GM19025 (cell line): ENCODE results near the gene RDX.
"Not testable (repeated sequence)": the region's sequence is repeated elsewhere in the genome, so short reads cannot be mapped to it uniquely, and the experiment has no call there.

Experiments used
- ATAC-seq: cut with Tn5 transposase; IDR thresholded peaks from one replicate; pipeline ENCODE4 v1.9.1; 2021; ENCODE audit warnings: mild to moderate bottlenecking, low read depth, moderate library complexity; ENCODE audit not compliant: unreplicated experiment

The RDX gene

GRCh38 chr11:110306019-110306388 is 9.6 kb upstream of the RDX start:
- not testable (repeated sequence) for ATAC-seq

DNA sequence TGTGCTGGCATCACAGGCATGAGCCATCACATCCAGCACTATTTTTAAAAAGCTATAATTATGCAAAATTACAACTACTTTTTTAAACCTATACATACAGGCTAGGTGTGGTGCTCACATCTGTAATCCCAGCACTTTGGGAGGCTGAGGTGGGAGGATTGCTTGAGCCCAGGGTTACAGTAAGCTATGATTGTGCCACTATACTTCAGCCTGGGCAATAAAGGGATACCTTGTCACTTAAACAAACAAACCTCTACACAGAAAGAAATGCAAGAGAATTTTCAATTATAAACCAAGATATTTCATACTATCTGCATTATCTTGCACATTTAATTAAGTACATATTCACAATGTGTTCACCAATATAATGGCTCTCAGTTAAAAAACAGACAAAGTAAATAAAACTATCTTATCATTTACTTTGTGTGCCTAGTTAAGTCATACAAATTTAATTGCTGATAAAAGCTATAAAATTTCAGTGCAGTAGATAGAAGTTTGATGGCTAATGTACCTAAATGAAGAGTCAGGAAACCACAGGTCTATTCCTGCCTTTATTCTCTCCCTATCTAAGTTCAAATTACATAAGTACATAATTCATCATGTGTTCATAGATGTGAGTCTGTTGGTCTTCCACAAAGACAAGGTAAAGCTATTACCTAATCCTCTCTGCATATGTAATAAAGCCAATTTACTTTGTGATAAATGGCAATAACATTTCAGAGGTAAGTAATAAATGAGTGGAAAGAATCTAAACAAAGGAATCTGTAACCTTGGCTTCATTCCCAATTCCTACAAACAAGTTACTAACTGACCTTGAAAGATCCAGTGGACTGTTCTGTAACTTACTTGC is 9.0 kb upstream of the RDX start:
- ATAC-seq, result no peak

- ATAC-seq, result no peak
Observed at GRCh38 chr11:110303414-110303826, 7.0 kb upstream of the RDX start.

- ATAC-seq, result no peak
Observed at GRCh38 chr11:110301577-110301976, 5.2 kb upstream of the RDX start.

DNA sequence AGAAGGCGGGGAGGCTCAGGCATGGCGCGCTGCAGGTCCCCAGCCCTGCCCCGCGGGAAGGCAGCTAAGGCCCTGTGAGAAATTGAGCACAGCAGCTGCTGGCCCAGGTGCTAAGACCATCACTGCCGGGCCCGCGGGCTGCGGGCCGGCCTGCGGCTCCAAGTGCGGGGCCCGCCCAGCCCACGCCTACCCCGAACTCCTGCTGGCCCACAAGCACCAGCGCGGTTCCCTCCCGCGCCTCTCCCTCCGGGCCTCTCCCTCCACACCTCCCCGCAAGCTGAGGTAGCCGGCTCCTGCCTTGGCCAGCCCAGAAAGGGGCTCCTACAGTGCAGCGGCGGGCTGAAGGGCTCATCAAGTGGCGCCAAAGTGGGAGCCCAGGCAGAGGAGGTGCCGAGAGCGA is 4.6 kb upstream of the RDX start:
- ATAC-seq, result no peak

GRCh38 chr11:110299006-110299785 is 2.8 kb upstream of the RDX start:
- ATAC-seq, result no peak

GRCh38 chr11:110298301-110298765 is 1.9 kb upstream of the RDX start:
- no peak for ATAC-seq

- no peak for ATAC-seq
Observed at GRCh38 chr11:110297726-110298300, 1.4 kb upstream of the RDX start.

DNA sequence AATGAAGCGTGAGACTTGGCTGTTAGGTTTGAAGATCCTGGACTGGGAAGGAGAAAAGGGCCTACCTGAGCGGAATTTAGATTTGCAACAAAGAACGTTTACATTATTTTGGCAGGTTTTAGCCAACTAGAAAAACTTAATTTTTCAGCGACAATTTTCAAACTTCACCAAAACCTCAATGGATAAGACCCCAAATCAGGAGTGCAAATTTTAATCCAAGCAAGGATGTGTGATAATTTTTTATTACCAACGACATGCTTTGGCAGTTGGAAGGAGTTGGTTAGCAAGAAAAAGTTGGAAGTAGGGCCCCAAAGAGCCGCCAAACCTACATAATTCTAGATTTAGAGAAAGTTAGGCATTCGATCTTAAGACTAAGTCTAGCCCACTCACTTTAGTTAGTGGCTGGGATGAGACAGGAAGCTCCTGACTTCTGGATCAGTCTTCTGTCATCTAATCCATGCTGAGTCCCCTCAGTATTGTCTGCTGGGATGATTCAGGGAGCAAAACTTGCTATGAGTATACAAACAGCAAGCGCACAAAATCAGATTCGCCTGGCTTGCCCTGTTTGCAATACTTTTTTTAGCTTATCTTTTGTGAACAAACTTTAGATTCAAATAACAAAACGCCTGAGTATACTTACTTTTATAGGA is 787 bp upstream of the RDX start:
- ATAC-seq, result no peak

GRCh38 chr11:110295531-110296225 is 736 bp downstream of the RDX start:
- peak; percentile 40 for ATAC-seq

DNA sequence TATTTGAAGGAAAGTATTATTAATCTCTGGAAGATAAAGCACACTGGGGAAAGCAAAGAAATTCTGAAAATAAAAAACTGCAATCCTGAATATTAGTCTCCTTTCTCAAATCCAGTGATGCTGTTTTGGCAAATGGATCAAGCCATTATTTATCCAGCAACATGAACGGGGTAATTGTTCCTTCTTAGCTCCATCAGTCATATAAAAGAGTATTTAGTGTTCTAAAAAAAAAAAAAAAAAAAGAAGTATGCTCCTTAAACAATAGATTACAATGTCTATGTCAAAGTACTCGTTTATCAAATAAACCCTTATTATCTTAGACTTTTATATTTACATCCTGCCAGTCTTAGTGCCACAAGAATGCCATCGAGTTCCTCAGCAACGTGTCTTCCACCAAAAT is 1.3 kb downstream of the RDX start:
- no peak for ATAC-seq

- ATAC-seq, result no peak
Observed at GRCh38 chr11:110294509-110294908, 1.9 kb downstream of the RDX start.

DNA sequence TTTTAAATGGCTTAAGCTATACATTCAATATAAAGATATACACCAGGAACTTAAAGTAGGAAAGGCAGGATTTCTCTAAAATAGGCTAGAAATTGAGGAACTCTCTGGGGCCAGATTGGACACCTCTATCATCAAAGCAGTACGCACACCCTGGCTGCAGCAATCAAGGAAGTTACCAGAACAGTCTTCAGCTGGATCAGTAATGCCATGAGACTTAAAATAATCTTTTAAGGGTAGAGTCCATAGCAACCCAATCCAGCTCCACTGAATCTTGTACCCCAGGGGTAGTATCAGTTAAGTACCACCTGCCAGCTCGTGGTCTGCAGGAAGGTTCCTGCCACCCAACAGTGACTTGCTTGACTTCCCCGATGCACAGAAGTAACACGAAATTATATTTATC is 3.0 kb downstream of the RDX start:
- ATAC-seq, result no peak

DNA sequence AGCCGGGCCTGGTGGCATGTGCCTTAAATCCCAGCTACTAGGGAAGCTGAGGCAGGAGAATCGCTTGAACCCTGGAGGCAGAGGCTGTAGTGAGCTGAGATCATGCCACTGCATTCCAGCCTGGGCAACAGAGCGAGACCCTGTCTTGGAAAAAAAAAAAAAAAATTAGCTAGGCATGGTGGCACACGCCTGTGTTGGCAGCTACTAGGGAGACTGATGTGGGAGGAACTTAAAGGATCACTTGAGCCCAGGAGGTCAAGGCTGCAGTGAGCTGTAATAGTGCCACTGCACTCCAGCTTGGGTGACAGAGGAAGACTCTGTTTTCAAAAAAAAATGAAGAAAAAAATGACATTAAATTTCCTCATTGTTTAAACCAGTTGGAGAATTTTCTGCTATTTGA is 4.3 kb downstream of the RDX start:
- ATAC-seq, result not testable (repeated sequence)

DNA sequence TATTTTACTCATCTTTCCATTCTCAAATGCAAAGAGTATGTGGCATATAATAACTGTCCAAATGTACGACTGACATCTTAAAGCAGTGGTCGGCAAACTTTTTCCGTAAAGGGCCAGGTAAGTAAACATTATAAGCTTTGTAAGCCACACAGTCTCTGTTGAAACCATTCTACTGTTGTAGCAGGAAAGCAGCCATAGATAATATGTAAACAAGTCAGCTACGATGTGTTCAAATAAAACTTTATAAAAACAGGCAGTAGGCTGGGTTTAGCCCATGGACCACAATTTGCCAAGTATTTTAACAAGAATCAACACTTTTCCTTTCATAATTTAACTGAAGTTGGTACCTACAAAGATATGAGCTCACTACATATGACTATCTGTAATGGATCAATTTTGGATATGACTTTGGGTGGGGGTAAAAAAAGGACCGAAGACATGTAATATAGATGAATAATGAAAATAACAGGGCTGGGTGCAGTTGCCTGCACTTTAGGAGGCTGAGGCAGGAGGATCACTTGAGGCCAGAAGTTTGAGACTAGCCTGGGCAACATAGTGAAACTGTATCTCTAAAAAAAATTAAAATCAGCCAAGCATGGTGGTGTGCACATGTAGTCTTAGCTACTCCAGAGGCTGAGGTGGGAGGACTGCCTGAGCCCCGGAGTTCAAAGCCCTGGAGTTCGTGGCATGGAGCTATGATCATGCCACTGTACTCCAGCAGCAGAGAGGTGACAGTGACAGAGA is 5.7 kb downstream of the RDX start:
- ATAC-seq, result no peak

DNA sequence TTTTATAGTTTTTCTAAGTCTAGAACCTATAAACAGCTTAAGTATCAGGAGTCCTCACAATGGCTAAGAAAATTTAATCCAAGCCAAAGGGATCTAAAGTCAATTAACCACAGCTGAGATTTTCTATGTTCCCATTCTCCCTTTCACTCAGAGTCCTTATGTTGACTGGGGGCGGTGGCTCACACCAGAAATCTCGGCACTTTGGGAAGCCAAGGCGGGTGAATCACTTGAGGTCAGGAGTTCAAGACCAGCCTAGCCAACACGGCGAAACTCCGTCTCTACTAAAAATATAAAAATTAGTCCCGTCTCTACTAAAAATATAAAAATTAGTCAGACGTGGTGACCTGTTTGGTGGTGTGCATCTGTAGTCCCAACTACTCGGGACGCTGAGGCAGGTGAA is 6.9 kb downstream of the RDX start:
- no peak for ATAC-seq

GRCh38 chr11:110287537-110287936 is 8.9 kb downstream of the RDX start:
- ATAC-seq, result no peak

DNA sequence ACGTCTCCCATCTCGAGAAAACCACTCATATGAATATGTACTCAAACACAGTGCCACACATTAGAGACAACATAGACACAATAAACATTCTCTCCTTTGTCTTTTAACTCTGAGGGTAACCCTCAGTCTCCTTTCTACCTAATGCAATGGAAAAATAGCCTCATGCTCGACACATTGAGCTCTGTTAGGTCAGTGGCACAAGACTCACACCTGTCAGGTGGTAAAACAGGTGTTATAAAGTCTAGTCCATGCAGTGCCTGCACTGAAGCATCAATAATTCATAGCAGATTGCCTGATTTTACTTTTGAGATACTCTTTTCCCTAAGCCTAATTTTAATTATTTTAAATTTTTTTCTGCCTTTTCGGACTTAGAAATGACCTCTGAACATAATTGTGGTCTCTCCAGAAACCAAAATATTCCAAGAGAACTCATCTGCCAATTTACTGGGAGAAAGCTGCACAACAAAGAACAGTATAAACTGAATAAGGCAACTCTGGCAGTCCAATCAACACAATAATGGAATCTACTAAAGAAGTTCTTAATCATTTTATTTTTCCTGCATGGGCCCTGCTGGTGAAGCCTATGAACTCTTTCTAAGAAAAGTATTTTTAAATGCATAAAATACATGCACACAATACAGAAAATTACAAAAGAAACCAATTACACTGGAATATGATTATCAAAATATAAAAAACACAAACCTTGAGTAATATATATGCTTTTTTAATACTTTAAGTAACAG is 9.9 kb downstream of the RDX start:
- no peak for ATAC-seq

- no peak for ATAC-seq
Observed at GRCh38 chr11:110283862-110284261, 12.6 kb downstream of the RDX start.
